BE2C (cell line): ENCODE results near the gene USP28.

Experiments
- DNase-seq: peaks from one replicate; pipeline ENCODE4 v3.0.0-alpha.2; 2020
- H3K27me3 ChIP-seq: fragments of 250-450 bp; sonication (Bioruptor Pico); 2 replicates; pipeline ENCODE4 v1.5.1; 2020; ENCODE audit warnings: mild to moderate bottlenecking
- H3K36me3 ChIP-seq: fragments of 250-450 bp; sonication (Bioruptor Pico); 2 replicates; pipeline ENCODE4 v1.5.1; 2020; ENCODE audit warnings: mild to moderate bottlenecking
- H3K4me1 ChIP-seq: fragments of 250-450 bp; sonication (Bioruptor Pico); 2 replicates; pipeline ENCODE4 v1.5.1; 2020
- H3K4me3 ChIP-seq: 2 replicates; pipeline ENCODE4 v1.5.1; 2011; ENCODE audit warnings: low read depth, low read length
- H3K9me3 ChIP-seq: fragments of 250-450 bp; sonication (Bioruptor Pico); 2 replicates; pipeline ENCODE4 v1.5.1; 2020
- TF ChIP-seq, protein P1 (sequence below): IDR thresholded peaks from 2 replicates; pipeline ENCODE4 v1.5.1; 2012; ENCODE audit warnings: mild to moderate bottlenecking, low read depth, low read length

Gene USP28

DNA sequence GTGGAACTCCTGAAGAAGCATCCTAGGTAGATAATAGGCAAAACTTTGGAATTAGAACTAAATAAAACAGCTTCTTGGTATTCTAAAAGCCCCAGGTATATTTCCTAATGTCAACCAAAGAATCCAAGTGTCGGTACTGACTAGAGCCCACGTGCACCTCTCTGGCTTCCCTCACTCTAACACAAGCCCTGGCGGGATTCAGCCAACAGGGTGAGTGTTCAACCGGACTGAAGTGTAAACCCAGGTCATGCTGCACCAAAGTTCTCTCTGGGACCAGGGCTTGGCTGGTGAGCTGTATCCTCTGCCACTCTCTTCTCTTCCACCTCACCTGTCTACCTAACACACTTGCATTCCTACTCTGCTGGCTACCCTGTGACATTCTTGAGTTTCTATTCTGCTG is 40.1 kb downstream of the USP28 start:
- Histone ChIP-seq H3K36me3 (peaks cover 17% of the 10 kb centered on the region), H3K4me3 (no peak overlapping the region), H3K9me3 (no peaks in the 10 kb centered on the region), H3K4me1 (no peaks in the 10 kb centered on the region), H3K27me3 (no peaks in the 10 kb centered on the region)
- TF ChIP-seq, protein P1, sequence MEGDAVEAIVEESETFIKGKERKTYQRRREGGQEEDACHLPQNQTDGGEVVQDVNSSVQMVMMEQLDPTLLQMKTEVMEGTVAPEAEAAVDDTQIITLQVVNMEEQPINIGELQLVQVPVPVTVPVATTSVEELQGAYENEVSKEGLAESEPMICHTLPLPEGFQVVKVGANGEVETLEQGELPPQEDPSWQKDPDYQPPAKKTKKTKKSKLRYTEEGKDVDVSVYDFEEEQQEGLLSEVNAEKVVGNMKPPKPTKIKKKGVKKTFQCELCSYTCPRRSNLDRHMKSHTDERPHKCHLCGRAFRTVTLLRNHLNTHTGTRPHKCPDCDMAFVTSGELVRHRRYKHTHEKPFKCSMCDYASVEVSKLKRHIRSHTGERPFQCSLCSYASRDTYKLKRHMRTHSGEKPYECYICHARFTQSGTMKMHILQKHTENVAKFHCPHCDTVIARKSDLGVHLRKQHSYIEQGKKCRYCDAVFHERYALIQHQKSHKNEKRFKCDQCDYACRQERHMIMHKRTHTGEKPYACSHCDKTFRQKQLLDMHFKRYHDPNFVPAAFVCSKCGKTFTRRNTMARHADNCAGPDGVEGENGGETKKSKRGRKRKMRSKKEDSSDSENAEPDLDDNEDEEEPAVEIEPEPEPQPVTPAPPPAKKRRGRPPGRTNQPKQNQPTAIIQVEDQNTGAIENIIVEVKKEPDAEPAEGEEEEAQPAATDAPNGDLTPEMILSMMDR: no peak
- DNase-seq: no peak

DNA sequence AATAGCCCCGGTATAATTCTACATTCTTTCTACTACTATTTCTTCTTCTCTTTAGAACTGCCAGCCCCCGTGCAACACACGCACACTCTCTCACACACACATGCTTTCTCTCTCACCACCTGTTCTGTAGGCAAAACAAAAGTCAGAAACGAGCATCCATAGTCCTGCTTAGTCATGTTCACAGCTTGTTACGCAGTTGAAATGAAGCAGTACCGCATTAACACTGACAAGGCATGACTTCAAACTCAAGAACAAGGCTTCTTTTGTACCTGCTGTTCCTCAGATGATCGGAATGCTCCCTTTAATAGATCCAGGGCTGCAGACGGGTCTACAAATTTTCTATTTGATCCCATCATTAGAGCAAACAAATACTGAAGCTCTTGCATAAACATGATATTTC is 42.2 kb downstream of the USP28 start:
- Histone ChIP-seq H3K4me1 (no peaks in the 10 kb centered on the region), H3K36me3 (peaks cover 9% of the 10 kb centered on the region), H3K4me3 (no peak overlapping the region), H3K9me3 (no peaks in the 10 kb centered on the region), H3K27me3 (no peaks in the 10 kb centered on the region)
- TF ChIP-seq, protein P1: no peak
- DNase-seq: no peak

DNA sequence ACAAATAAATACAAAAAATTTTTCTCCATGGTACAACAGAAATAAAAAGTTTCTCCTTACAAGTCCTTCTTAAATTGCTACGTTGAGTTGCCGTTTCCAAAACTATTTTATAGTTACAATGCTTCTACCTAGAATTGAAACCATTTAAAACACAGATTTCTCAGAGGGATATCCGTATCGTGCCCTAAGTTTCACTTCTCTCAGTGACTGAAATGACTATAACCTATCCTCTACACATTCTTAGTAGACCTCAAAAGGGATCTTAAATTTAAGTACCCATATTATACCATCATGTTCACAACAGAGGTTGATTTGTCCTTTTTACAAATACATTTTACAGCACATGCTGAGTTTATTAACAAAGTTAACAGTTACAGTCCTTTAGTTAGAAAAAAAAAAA is 44.1 kb downstream of the USP28 start:
- DNase-seq: no peak
- Histone ChIP-seq H3K27me3 (no peaks in the 10 kb centered on the region), H3K36me3 (peaks cover 19% of the 10 kb centered on the region; the same call in 1 of the 2 replicates), H3K4me1 (no peaks in the 10 kb centered on the region), H3K9me3 (no peaks in the 10 kb centered on the region), H3K4me3 (no peak overlapping the region)
- TF ChIP-seq, protein P1: no peak

DNA sequence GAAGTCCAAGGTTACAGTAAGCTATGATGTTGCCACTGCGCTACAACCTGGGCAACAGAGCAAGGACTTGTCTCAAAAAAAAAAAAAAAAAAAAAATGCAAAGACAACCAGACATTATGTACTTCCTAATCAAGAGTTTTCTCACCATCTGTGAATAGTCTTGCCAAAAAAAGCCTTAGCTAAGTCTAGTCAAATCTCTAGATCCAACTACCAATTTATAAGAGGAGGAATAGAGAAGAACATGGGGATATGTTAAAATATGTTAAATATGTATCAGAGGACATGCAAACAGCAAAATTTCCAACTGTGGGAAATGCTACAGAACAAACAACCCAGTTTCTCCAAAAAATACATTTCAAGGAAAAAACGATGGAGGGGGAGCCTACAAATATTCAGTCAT is 45.6 kb downstream of the USP28 start:
- H3K36me3 ChIP-seq: peaks cover 19% of the 10 kb centered on the region

DNA sequence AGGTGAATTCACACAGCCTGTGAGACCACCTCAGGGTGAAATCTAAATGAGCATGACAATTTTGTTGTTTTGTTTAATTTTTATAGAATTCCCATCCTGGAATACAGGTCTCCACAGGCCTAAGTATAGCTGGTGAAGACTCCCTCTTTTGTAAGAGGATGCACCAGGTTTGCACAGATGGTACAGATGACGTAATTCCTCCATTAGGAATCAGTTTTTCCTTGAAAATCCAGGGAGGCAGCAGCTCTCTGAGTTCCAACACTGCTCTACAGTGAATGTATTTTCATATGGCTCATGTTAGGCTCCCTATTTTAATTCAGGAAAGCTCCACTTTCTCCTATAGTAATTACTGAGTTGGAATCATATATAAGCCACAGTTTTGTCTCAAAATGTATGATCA is 47.2 kb downstream of the USP28 start:
- H3K4me1 ChIP-seq: no peaks in the 10 kb centered on the region
- H3K36me3 ChIP-seq: peaks cover 27% of the 10 kb centered on the region
- no peak overlapping the region for H3K4me3 ChIP-seq
- no peak for DNase-seq
- H3K27me3 ChIP-seq: no peaks in the 10 kb centered on the region
- TF ChIP-seq, protein P1: no peak
- no peaks in the 10 kb centered on the region for H3K9me3 ChIP-seq

More for the DNA sequence above, 45.6 kb downstream of the USP28 start:
- no peaks in the 10 kb centered on the region for H3K4me1 ChIP-seq
- no peak overlapping the region for H3K4me3 ChIP-seq
- no peak for DNase-seq
- TF ChIP-seq, protein P1: no peak
- H3K9me3 ChIP-seq: no peaks in the 10 kb centered on the region
- no peaks in the 10 kb centered on the region for H3K27me3 ChIP-seq

DNA sequence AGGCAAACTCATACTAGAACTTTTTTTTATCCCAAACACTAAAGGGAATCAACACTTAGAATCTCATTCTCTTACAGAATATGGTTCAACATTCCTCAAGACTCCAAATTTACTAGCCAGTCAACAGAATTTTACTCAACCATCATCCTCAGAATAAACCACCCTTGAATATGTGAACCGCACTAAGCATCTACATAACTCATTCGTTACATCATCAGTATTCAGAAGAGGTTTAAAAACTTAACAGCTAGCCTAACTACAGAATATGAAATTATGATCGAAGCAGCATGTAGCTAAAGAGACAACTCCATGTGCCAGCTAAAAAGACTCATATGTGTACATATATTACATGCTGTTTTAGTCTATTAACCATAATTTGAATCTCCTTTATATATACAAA is 47.9 kb downstream of the USP28 start:
- DNase-seq: no peak
- H3K4me1 ChIP-seq: no peaks in the 10 kb centered on the region
- H3K4me3 ChIP-seq: no peak overlapping the region
- TF ChIP-seq, protein P1: no peak
- H3K9me3 ChIP-seq: no peaks in the 10 kb centered on the region
- H3K27me3 ChIP-seq: no peaks in the 10 kb centered on the region
- H3K36me3 ChIP-seq: peaks cover 27% of the 10 kb centered on the region
